22Rv1 (cell line): ENCODE measurements around the gene ARL10.

ENCODE experiments used
- CTCF ChIP-seq: fragments of 450-650 bp; IDR thresholded peaks from 2 replicates; pipeline ENCODE4 v1.5.1; 2017; ENCODE audit warnings: mild to moderate bottlenecking
- ZFX ChIP-seq: fragments of 450-650 bp; IDR thresholded peaks from 2 replicates; pipeline ENCODE4 v1.6.1; 2017; ENCODE audit warnings: antibody characterized with exemption, borderline replicate concordance

DNA sequence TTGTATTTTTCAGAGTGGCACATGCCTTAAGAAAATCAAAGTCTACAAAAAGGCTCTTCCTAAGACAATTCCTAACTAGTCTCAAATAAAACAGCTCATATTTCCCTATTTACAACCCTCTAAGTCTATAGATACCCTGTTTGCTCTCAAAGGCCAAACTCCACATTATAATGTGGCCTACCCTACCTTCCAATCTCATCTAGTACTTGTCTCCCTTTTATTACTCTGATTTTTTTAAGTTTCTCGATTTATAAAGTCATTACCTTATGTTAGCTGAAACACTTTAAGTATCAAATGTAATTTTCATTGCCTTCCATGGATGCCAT, 23.2 kb upstream of the ARL10 start:
- no peak for TF ChIP-seq CTCF
- TF ChIP-seq ZFX, result no peak
